OCI-LY1 (cell line): ENCODE measurements around the gene YARS1.

ENCODE experiments used
- CTCF ChIP-seq: fragments of 200-600 bp; sonication (generic), shearing (Covaris generic); IDR thresholded peaks from 2 replicates; pipeline ENCODE4 v1.5.1; 2017; ENCODE audit warnings: mild to moderate bottlenecking, antibody characterized with exemption, low read length, moderate library complexity, mixed read lengths
- EZH2 ChIP-seq: fragments of 200-600 bp; sonication (generic), shearing (Covaris generic); IDR thresholded peaks from 2 replicates; pipeline ENCODE4 v1.8.0; 2017; ENCODE audit warnings: borderline replicate concordance, mixed run types, mild to moderate bottlenecking, antibody characterized with exemption, low read length, moderate library complexity, mixed read lengths

GRCh38 chr1:32808580-32808979, 8.6 kb downstream of the YARS1 start:
- TF ChIP-seq CTCF = no peak
- no peak for TF ChIP-seq EZH2
